Measurements from ENCODE around the gene SARDH.

SARDH gene

DNA sequence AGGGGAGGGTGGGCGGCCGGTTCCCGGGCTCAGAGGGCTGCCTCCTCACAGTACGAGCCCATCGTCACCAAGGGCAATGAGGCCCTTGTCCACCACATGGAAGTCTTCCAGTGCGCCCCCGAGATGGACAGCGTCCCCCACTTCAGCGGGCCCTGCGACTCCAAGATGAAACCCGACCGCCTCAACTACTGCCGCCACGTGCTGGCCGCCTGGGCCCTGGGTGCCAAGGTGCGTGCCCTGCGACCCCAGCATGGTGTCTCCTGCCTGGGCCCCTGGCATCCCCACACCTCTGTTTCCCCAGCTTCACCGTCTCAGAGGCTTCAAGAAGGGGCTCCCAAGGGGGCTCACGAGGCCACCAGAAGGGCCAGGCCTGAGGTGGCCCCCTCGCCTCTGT is 94.8 kb downstream of the SARDH start:
- no peak overlapping the region for H3K4me3 ChIP-seq (ENCODE audit: low read length)
- H3K27ac ChIP-seq (ENCODE audit: low read length): no peak overlapping the region
- no peaks in the 10 kb centered on the region for H3K9me3 ChIP-seq (ENCODE audit: control insufficient read depth, low read depth, low read length)
- H3K9ac ChIP-seq (ENCODE audit: low read length): no peak overlapping the region
- no peaks in the 10 kb centered on the region for H3K27me3 ChIP-seq (ENCODE audit: control insufficient read depth, insufficient read depth, low read length)
- peaks cover 1% of the 10 kb centered on the region for H3K4me1 ChIP-seq (ENCODE audit: control insufficient read depth, low read depth, low read length)
- no peaks in the 10 kb centered on the region for H3K36me3 ChIP-seq (ENCODE audit: control insufficient read depth, low read depth, low read length)

DNA sequence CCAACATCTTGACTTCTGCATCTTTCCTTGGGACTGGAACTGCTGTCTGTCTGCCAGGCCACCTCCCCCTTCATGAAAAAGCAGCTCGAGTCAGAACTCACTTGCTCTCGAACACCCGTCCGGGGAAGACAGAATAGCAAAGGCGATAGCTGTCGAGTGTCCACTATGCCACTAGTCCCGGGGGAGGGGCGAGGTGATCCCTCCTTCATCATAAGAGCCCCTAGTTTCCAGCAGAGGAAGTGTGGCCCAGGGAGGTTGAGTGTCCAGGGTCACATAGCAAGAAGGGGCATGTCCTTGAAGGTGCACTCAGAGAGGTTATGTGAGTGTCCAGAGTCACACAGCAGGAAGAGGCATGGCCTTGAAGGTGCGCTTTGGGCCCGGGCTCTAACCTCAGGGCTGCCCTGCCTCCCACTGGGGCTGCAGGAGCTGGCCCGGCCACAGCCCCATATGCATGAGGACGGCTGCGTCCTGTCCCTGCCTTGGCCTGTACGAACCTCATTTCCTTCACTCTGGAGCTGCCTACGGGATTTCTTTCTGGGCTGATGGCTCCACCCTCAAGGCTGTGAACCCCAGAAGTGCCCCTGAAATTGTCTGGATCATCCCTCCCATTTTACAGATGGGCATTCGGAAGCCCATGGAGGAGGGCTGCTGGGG is 95.3 kb downstream of the SARDH start:
- Histone ChIP-seq H3K4me3 (ENCODE audit: low read length) (no peak overlapping the region), H3K9ac (ENCODE audit: low read length) (no peak overlapping the region), H3K36me3 (ENCODE audit: control insufficient read depth, low read depth, low read length) (no peaks in the 10 kb centered on the region), H3K9me3 (ENCODE audit: control insufficient read depth, low read depth, low read length) (no peaks in the 10 kb centered on the region), H3K4me1 (ENCODE audit: control insufficient read depth, low read depth, low read length) (peaks cover 6% of the 10 kb centered on the region), H3K27me3 (ENCODE audit: control insufficient read depth, insufficient read depth, low read length) (no peaks in the 10 kb centered on the region), H3K27ac (ENCODE audit: low read length) (no peak overlapping the region)

DNA sequence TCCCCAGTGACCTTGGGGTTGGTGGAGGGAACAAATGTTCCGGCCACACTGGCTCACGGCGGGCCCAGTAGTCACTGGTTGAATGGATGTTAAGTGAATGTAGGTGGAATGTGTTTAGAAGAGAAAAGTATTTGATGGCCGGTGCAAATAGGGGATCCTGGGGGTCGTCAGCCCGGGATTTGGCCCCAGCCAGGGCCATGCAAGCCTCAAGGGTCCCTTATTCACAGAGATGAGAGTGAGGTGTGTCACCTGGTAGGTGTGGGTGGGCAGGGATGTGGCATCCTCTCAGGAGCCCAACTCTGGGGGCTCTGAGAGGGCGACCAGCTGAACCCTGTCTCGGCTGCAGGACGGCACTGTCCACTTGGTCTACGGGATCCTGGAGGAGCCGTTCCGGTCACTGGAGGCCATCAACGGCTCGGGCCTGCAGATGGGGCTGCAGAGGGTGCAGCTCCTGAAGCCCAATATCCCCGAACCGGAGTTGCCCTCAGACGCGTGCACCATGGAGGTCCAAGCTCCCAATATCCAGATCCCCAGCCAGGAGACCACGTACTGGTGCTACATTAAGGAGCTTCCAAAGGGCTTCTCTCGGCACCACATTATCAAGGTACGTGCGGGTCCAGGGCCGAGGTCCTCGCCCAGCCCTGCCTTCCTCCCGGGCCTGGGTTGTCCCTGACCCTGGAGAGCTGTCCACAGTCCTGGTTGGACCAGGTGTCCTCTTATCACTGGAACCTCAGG is 96.1 kb downstream of the SARDH start:
- H3K27me3 ChIP-seq (ENCODE audit: control insufficient read depth, insufficient read depth, low read length): no peaks in the 10 kb centered on the region
- H3K4me3 ChIP-seq (ENCODE audit: low read length): no peak overlapping the region
- no peak overlapping the region for H3K27ac ChIP-seq (ENCODE audit: low read length)
- H3K36me3 ChIP-seq (ENCODE audit: control insufficient read depth, low read depth, low read length): no peaks in the 10 kb centered on the region
- H3K4me1 ChIP-seq (ENCODE audit: control insufficient read depth, low read depth, low read length): peaks cover 14% of the 10 kb centered on the region
- no peaks in the 10 kb centered on the region for H3K9me3 ChIP-seq (ENCODE audit: control insufficient read depth, low read depth, low read length)
- H3K9ac ChIP-seq (ENCODE audit: low read length): no peak overlapping the region

DNA sequence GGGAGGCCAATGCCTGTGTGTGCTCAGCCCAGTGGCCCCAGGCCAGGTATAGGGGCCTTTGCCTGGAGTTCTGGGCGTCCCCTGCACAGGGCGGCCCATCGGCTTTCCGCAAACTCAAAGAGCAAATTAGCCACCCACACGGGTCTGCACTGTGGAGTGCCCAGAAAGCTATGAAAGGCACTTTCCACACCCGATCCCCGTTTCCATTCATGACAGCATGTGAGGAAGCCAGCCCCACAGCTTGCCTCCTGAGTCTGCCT is 96.8 kb downstream of the SARDH start:
- H3K4me1 ChIP-seq (ENCODE audit: control insufficient read depth, low read depth, low read length): peaks cover 14% of the 10 kb centered on the region
- no peak overlapping the region for H3K4me3 ChIP-seq (ENCODE audit: low read length)
- H3K27me3 ChIP-seq (ENCODE audit: control insufficient read depth, insufficient read depth, low read length): no peaks in the 10 kb centered on the region
- H3K9ac ChIP-seq (ENCODE audit: low read length): no peak overlapping the region
- H3K36me3 ChIP-seq (ENCODE audit: control insufficient read depth, low read depth, low read length): no peaks in the 10 kb centered on the region
- H3K27ac ChIP-seq (ENCODE audit: low read length): no peak overlapping the region
- no peaks in the 10 kb centered on the region for H3K9me3 ChIP-seq (ENCODE audit: control insufficient read depth, low read depth, low read length)

DNA sequence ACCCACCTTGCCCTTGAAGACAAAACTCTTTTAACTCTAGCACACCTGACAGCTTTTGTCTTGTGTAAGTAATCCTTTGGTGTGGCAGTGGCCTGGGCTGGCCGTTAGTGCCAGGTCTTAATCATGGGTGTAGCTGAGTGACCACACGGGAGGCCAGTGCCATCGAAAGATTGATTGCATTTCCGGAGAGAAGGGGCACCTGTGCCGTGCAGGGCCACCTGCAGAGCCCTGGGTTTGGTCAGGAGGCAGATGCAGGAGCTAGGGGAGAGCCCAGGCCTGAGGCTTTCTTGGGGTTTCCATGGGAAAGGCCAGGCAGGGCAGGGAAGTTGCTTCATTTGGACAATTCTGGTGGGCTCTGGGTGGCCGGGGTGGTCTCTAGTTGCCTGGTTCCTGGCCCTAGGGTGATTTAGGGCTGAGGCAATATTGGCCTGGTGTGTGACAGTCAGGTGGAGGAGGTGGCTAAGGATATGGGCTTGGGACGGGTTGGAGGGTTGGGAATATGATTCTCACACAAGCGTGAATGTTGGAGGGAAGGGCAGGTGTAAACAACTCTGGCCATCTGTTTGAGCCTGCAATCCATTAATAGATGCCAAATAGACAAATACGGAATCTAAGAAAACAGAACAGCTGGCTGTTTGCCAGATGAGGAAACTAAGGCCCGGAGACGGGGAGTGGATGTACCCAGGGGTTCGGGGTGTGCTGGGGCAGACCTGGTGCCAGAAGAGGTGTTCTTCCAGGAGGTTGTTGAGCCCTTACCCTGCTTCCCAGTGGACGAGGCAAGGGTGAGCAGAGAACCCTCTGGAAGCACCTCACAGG is 97.4 kb downstream of the SARDH start:
- H3K27ac ChIP-seq (ENCODE audit: low read length): no peak overlapping the region
- no peaks in the 10 kb centered on the region for H3K9me3 ChIP-seq (ENCODE audit: control insufficient read depth, low read depth, low read length)

DNA sequence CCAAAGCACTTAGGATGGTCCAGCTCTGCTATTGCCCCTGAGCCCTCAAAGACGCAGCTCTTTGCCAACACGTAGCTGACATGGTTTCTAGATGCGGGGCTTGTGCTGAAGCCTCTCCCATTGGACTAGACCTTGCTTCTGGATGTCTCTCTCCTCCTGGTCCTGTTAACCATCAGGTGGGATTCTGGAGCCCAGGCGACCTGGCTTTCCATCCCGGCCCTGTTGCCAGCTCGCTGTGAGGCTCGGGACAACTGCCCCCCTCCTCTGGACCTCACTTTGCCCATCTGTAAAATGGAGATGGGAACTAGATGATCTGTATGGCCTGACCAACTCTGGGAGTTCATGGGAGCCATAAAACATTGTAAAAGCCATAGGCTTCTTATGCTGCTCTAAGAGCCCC is 98.0 kb downstream of the SARDH start:
- no peak overlapping the region for H3K4me3 ChIP-seq (ENCODE audit: low read length)
- no peaks in the 10 kb centered on the region for H3K36me3 ChIP-seq (ENCODE audit: control insufficient read depth, low read depth, low read length)
- no peaks in the 10 kb centered on the region for H3K9me3 ChIP-seq (ENCODE audit: control insufficient read depth, low read depth, low read length)
- H3K27me3 ChIP-seq (ENCODE audit: control insufficient read depth, insufficient read depth, low read length): no peaks in the 10 kb centered on the region
- H3K9ac ChIP-seq (ENCODE audit: low read length): no peak overlapping the region
- H3K4me1 ChIP-seq (ENCODE audit: control insufficient read depth, low read depth, low read length): peaks cover 14% of the 10 kb centered on the region
- H3K27ac ChIP-seq (ENCODE audit: low read length): no peak overlapping the region

More for the DNA sequence above, 97.4 kb downstream of the SARDH start:
- Histone ChIP-seq H3K4me1 (ENCODE audit: control insufficient read depth, low read depth, low read length) (peaks cover 14% of the 10 kb centered on the region), H3K9ac (ENCODE audit: low read length) (no peak overlapping the region), H3K36me3 (ENCODE audit: control insufficient read depth, low read depth, low read length) (no peaks in the 10 kb centered on the region), H3K4me3 (ENCODE audit: low read length) (no peak overlapping the region), H3K27me3 (ENCODE audit: control insufficient read depth, insufficient read depth, low read length) (no peaks in the 10 kb centered on the region)

DNA sequence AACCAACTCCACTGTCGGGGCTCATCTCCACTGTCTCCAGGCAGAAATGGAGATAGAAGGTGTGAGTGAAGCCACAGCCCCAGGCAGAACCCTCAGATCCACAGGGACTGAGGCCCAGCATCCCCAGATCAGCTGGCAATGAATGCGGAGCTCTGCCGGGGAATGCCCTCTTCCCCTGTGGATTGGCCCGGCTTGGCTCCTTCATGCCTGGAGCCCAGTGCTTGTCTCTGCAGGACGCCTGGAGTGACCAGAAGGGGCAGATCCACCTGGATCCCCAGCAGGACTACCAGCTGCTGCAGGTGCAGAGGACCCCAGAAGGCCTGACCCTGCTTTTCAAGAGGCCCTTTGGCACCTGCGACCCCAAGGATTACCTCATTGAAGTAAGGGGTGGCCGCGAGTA is 98.5 kb downstream of the SARDH start:
- Histone ChIP-seq H3K4me1 (ENCODE audit: control insufficient read depth, low read depth, low read length) (peaks cover 14% of the 10 kb centered on the region), H3K27me3 (ENCODE audit: control insufficient read depth, insufficient read depth, low read length) (no peaks in the 10 kb centered on the region), H3K36me3 (ENCODE audit: control insufficient read depth, low read depth, low read length) (no peaks in the 10 kb centered on the region), H3K9ac (ENCODE audit: low read length) (no peak overlapping the region), H3K4me3 (ENCODE audit: low read length) (no peak overlapping the region), H3K9me3 (ENCODE audit: control insufficient read depth, low read depth, low read length) (no peaks in the 10 kb centered on the region), H3K27ac (ENCODE audit: low read length) (no peak overlapping the region)

DNA sequence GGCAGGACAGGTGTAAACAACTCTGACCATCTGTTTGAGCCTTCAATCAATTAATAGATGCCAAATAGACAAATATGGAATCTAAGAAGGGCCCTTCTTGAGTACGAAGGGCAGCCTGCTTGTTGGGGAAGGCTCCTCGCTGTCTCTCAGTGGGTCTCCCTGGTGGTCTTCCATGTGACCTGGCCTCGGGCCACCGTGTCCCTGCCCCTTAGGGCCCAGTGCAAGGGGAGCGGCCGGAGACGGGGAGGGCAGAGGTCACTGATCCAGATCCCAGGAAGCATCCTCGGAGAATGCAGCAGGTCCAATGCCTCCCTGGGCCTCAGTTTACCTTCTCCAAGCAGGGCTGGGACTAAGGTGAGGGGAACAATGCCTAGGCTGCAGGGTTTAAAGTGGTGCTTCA is 99.4 kb downstream of the SARDH start:
- H3K27me3 ChIP-seq (ENCODE audit: control insufficient read depth, insufficient read depth, low read length): no peaks in the 10 kb centered on the region
- H3K9me3 ChIP-seq (ENCODE audit: control insufficient read depth, low read depth, low read length): no peaks in the 10 kb centered on the region
- H3K4me3 ChIP-seq (ENCODE audit: low read length): no peak overlapping the region
- no peak overlapping the region for H3K27ac ChIP-seq (ENCODE audit: low read length)
- H3K36me3 ChIP-seq (ENCODE audit: control insufficient read depth, low read depth, low read length): no peaks in the 10 kb centered on the region
- H3K9ac ChIP-seq (ENCODE audit: low read length): no peak overlapping the region
- peaks cover 21% of the 10 kb centered on the region for H3K4me1 ChIP-seq (ENCODE audit: control insufficient read depth, low read depth, low read length)

DNA sequence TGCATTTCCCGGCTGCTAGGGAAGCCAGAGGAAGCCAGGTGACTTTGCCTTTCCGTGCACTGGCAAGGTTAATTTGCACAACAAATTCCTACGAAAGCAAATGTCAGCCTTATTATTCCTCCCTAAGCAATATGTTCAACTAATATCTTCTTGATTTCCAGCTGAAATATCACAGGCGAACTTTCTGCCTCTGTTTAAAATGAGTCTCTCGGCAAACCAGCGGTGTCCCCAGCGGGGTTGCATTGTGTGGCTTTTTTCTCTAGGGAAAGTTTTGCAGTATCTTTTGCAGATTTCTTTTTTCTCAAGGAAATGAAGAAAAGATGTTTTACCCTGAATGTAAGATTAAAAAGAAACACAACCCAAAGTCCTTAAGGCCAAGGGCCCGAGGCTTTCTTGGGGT is 100.1 kb downstream of the SARDH start:
- no peaks in the 10 kb centered on the region for H3K27me3 ChIP-seq (ENCODE audit: control insufficient read depth, insufficient read depth, low read length)
- H3K36me3 ChIP-seq (ENCODE audit: control insufficient read depth, low read depth, low read length): no peaks in the 10 kb centered on the region
- H3K9me3 ChIP-seq (ENCODE audit: control insufficient read depth, low read depth, low read length): no peaks in the 10 kb centered on the region
- no peak overlapping the region for H3K9ac ChIP-seq (ENCODE audit: low read length)
- peak overlapping the region; percentile 21 for H3K4me3 ChIP-seq (ENCODE audit: low read length)
- no peak overlapping the region for H3K27ac ChIP-seq (ENCODE audit: low read length)
- H3K4me1 ChIP-seq (ENCODE audit: control insufficient read depth, low read depth, low read length): peaks cover 25% of the 10 kb centered on the region

DNA sequence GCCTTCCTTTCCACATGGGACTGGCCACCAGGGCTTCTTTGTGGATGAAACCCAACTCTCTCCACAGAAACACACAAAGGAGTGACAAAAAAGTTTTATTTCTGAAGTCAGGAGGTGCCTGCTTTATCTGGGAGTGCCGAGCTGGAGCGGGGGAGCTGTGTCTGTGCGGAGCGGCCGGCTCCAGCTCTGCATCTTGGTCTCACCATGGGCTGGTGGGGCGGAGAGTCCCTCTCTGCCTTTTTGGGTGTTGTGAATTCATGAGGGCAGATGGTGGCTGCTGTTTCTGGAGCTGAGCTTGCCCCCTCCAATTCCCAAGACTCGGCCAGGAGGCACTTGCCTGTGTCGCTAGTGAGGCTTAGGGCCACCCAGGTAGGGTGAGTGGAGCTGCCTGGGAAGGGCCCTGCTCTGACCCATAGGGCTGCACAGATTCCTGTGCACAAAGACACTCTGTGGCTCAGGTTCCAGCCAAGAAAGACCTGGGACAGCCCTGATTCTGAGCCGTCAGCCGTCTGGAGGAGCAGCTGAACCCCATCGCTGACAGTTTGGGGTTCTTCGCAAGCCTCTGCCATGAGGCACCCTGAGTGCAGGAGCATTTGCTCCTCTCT is 100.6 kb downstream of the SARDH start:
- Histone ChIP-seq H3K9ac (ENCODE audit: low read length) (no peak overlapping the region), H3K9me3 (ENCODE audit: control insufficient read depth, low read depth, low read length) (no peaks in the 10 kb centered on the region), H3K4me1 (ENCODE audit: control insufficient read depth, low read depth, low read length) (peaks cover 25% of the 10 kb centered on the region)

DNA sequence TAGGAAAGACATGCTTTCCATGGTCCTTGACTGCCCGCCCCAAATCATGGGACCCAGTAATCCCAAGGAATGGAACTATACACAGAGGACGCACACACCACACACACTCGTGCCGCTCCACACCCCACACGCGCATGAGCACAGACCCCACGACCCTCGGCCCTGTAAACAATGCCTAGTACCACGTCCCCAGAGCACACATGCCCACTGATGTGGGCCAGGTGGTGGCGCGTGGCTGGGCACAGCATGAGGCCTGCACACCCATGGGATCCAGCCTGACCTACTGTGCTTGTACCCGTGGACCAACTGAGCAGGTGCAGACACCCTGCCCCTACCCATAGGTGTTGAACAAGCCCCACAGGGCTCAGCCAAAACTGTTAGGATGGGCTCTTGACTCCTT is 101.2 kb downstream of the SARDH start:
- Histone ChIP-seq H3K27me3 (ENCODE audit: control insufficient read depth, insufficient read depth, low read length) (no peaks in the 10 kb centered on the region), H3K4me3 (ENCODE audit: low read length) (no peak overlapping the region), H3K9ac (ENCODE audit: low read length) (no peak overlapping the region), H3K9me3 (ENCODE audit: control insufficient read depth, low read depth, low read length) (no peaks in the 10 kb centered on the region), H3K27ac (ENCODE audit: low read length) (no peak overlapping the region), H3K4me1 (ENCODE audit: control insufficient read depth, low read depth, low read length) (peaks cover 25% of the 10 kb centered on the region), H3K36me3 (ENCODE audit: control insufficient read depth, low read depth, low read length) (no peaks in the 10 kb centered on the region)

More for the DNA sequence above, 100.6 kb downstream of the SARDH start:
- no peak overlapping the region for H3K27ac ChIP-seq (ENCODE audit: low read length)
- H3K27me3 ChIP-seq (ENCODE audit: control insufficient read depth, insufficient read depth, low read length): no peaks in the 10 kb centered on the region
- no peaks in the 10 kb centered on the region for H3K36me3 ChIP-seq (ENCODE audit: control insufficient read depth, low read depth, low read length)
- H3K4me3 ChIP-seq (ENCODE audit: low read length): peak overlapping the region; percentile 21
